Measurements from ENCODE around the gene DEAF1. TPM values are rescaled to one million over a fixed set of nuclear protein-coding genes. Genes with fewer than 3 reads are reported as not detected.
A peak's percentile ranks its signal among the peaks of the same experiment; 100 is the strongest.

DEAF1 gene
- total and polyA plus RNA-seq, 9 of the 15 experiments (the other 6 are each of a cell fraction or from before 2014, with no cell fraction given): 2.0 to 69.1 (median 26.8) TPM

GRCh38 chr11:597166-597725 lies 97.8 kb downstream of the DEAF1 start:
- H3K4me1 ChIP-seq (replicated peaks in 1 of 2; ENCODE audit: control insufficient read depth in 2 of 2, insufficient read depth in 2 of 2, low read length in 2 of 2): peaks cover 0 to 17% of the 10 kb centered on the region in 2 experiments; a peak in 1 of 5 replicates
- ChIA-PET CTCF (ENCODE audit: low intra/inter-chr PET ratio) (no interaction called here), POLR2A (interaction anchor here (1.7 kb wide), 1 partner anchor 9 kb away, joined by 4 read pairs; no protein-coding TSS in a partner anchor)
- H3K9me3 ChIP-seq (replicated peaks; ENCODE audit: control insufficient read depth, insufficient read depth, low read depth, low read length): no peaks in the 10 kb centered on the region
- no peak for FAIRE-seq
- H3K4me2 ChIP-seq (ENCODE audit: insufficient read depth, low read length): no peak overlapping the region
- BruUV-seq (replicated peaks): no TSS peak
- no peak overlapping the region for H3K4me3 ChIP-seq
- no peaks in the 10 kb centered on the region; the same call in 1 of the 3 replicates for H3K79me2 ChIP-seq (ENCODE audit: control insufficient read depth, insufficient read depth, low read length)
- intact Hi-C loops (cut with micrococcal nuclease) (no loop called here), in situ Hi-C loops (cut with MboI) (no loop called here)
- TF ChIP-seq FOSL1 (tag; conservative IDR thresholded peaks at IDR 0.05) (no peak), POLR2G (IDR thresholded peaks at IDR 0.05; ENCODE audit: low read depth, low read length) (peak; percentile 48; the same call in 1 of the 2 replicates), CTCF (IDR thresholded peaks at IDR 0.05 in 2 of 3, conservative IDR thresholded peaks at IDR 0.05 in 1 of 3; ENCODE audit: insufficient read depth in 2 of 3, low read depth in 1 of 3, low read length in 3 of 3) (peak; percentile 16 to 46 (median 29); a peak in 4 of 6 replicates)
- peak in 1 of 4 experiments; percentile 47 for DNase-seq (ENCODE audit: extremely low read depth in 1 of 4, low spot score in 3 of 4)
- H4K20me1 ChIP-seq (replicated peaks; ENCODE audit: control insufficient read depth, insufficient read depth, low read length): no peaks in the 10 kb centered on the region
- H3K36me3 ChIP-seq (ENCODE audit: control insufficient read depth, insufficient read depth, low read length): peaks cover 90% of the 10 kb centered on the region
- H2AFZ ChIP-seq (ENCODE audit: low read depth, low read length): no peak overlapping the region
- H3K27me3 ChIP-seq (ENCODE audit: control insufficient read depth in 2 of 2, insufficient read depth in 2 of 2, low read length in 2 of 2): no peaks in the 10 kb centered on the region
- H3K9me1 ChIP-seq (ENCODE audit: control insufficient read depth, insufficient read depth, low read length): no peaks in the 10 kb centered on the region
- WGBS (ENCODE audit: insufficient coverage, low coverage, missing lambda C conversion rate): 95% methylated on average over 17 of the region's 29 CpGs
- H3K27ac ChIP-seq (ENCODE audit: extremely low read depth, low read depth, low read length): no peak overlapping the region
- ATAC-seq: peak; percentile 88
- peak overlapping the region in 1 of 2 experiments; percentile 48; a peak in 1 of 4 replicates for H3K9ac ChIP-seq (ENCODE audit: insufficient read depth in 1 of 2, low read depth in 2 of 2, low read length in 2 of 2)
